Measurements from ENCODE around the gene CLASRP.
"Not testable (repeated sequence)": the region's sequence is repeated elsewhere in the genome, so short reads cannot be mapped to it uniquely, and the experiment has no call there.

Gene CLASRP

GRCh38 chr19:45038931-45039893, at the start of gene CLASRP:
Gene CLASRP (plus strand): TSS chr19:45039045. CDS start chr19:45040213, 1,168 bp downstream.
- in situ Hi-C loops (cut with HindIII; ENCODE audit: low sequenced_read_pairs), result loop anchor here (25.0 kb wide), 1 partner anchor 98 kb away; no protein-coding TSS in a partner anchor

GRCh38 chr19:44990459-44990858, 48.4 kb upstream of the CLASRP start:
- in situ Hi-C loops (cut with HindIII; ENCODE audit: low sequenced_read_pairs), result no loop called here

GRCh38 chr19:44990966-44991365, 47.9 kb upstream of the CLASRP start:
- in situ Hi-C loops (cut with HindIII; ENCODE audit: low sequenced_read_pairs), result no loop called here

GRCh38 chr19:44992336-44993163, 46.3 kb upstream of the CLASRP start:
- in situ Hi-C loops (cut with HindIII; ENCODE audit: low sequenced_read_pairs), result no loop called here

- in situ Hi-C loops (cut with HindIII; ENCODE audit: low sequenced_read_pairs), result no loop called here
These were observed 45.3 kb upstream of the CLASRP start for GRCh38 chr19:44993526-44993925.

GRCh38 chr19:44993926-44994537, 44.8 kb upstream of the CLASRP start:
- in situ Hi-C loops (cut with HindIII; ENCODE audit: low sequenced_read_pairs), result no loop called here

- in situ Hi-C loops (cut with HindIII; ENCODE audit: low sequenced_read_pairs), result no loop called here
These were observed 40.8 kb upstream of the CLASRP start for GRCh38 chr19:44998025-44998424.

GRCh38 chr19:44999131-44999925, 39.5 kb upstream of the CLASRP start:
- in situ Hi-C loops (cut with HindIII; ENCODE audit: low sequenced_read_pairs), result not testable (repeated sequence)

GRCh38 chr19:45000665-45001064, 38.2 kb upstream of the CLASRP start:
- in situ Hi-C loops (cut with HindIII; ENCODE audit: low sequenced_read_pairs), result not testable (repeated sequence)

- in situ Hi-C loops (cut with HindIII; ENCODE audit: low sequenced_read_pairs), result no loop called here
These were observed 37.6 kb upstream of the CLASRP start, which contains the start of gene RELB for GRCh38 chr19:45001087-45001739. Gene RELB (plus strand): TSS chr19:45001464. CDS start chr19:45001580, 116 bp downstream.

GRCh38 chr19:45003485-45003884, 35.4 kb upstream of the CLASRP start:
- in situ Hi-C loops (cut with HindIII; ENCODE audit: low sequenced_read_pairs), result no loop called here

- in situ Hi-C loops (cut with HindIII; ENCODE audit: low sequenced_read_pairs), result no loop called here
These were observed 33.1 kb upstream of the CLASRP start for GRCh38 chr19:45005787-45006186.

GRCh38 chr19:45008552-45008951, 30.3 kb upstream of the CLASRP start:
- in situ Hi-C loops (cut with HindIII; ENCODE audit: low sequenced_read_pairs), result no loop called here

- in situ Hi-C loops (cut with HindIII; ENCODE audit: low sequenced_read_pairs), result no loop called here
These were observed 29.1 kb upstream of the CLASRP start for GRCh38 chr19:45009625-45010255.

GRCh38 chr19:45010306-45010705, 28.5 kb upstream of the CLASRP start:
- in situ Hi-C loops (cut with HindIII; ENCODE audit: low sequenced_read_pairs), result no loop called here

- in situ Hi-C loops (cut with HindIII; ENCODE audit: low sequenced_read_pairs), result no loop called here
These were observed 26.9 kb upstream of the CLASRP start for GRCh38 chr19:45011959-45012358.

- in situ Hi-C loops (cut with HindIII; ENCODE audit: low sequenced_read_pairs), result no loop called here
These were observed 22.2 kb upstream of the CLASRP start for GRCh38 chr19:45016388-45017314.

- in situ Hi-C loops (cut with HindIII; ENCODE audit: low sequenced_read_pairs), result no loop called here
These were observed 19.7 kb upstream of the CLASRP start for GRCh38 chr19:45019187-45019586.

Measured in endothelial cell of hepatic sinusoid (primary cell).